Panc1 (cell line): ENCODE results near the gene WAS.

Experiments
- SIN3A ChIP-seq: IDR thresholded peaks from 2 replicates; pipeline ENCODE4 v1.6.1; 2012; ENCODE audit warnings: low read depth, mild to moderate bottlenecking, low read length, moderate library complexity, borderline replicate concordance; ENCODE audit not compliant: insufficient read depth
- TF ChIP-seq, protein P1 (sequence below): fragments of 450-650 bp; IDR thresholded peaks from 2 replicates; pipeline ENCODE4 v1.5.1; 2017; ENCODE audit warnings: mild to moderate bottlenecking

DNA sequence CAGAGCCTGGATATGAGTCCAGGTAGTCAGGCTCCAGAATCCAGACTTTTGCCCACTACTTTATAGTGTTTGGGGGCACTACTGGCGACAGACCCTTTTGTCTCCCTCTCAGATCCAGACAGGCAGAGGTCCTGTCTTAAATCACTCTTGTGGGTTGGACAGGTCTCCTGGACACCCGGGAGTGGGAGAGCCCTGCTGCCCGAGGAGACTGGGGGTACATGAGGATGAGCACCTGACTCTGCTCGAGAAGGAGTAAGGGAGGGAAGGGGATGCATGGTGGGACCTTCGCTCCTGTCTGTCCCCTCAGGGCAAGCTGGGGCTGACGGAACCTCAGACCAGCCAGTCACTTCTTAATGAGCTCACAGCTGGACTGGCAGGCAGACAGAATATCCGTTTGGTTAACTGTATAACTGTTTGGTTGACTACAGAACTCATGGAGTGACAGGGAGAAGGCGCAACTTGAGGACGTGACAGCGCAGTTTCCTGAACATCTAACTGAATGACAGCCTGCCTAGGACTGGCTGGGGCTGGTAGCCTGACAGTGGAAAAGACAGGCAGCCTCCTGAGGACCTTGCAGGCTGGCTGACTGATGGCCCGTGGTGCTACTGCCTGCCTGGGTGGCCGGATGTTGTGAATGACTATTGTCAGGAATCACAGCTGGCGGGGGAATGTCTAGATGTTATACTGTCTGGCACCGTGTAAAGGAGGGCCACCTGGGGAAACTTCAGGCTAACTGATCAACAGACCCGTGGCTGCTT lies 11.4 kb downstream of the WAS start:
- TF ChIP-seq, protein P1, sequence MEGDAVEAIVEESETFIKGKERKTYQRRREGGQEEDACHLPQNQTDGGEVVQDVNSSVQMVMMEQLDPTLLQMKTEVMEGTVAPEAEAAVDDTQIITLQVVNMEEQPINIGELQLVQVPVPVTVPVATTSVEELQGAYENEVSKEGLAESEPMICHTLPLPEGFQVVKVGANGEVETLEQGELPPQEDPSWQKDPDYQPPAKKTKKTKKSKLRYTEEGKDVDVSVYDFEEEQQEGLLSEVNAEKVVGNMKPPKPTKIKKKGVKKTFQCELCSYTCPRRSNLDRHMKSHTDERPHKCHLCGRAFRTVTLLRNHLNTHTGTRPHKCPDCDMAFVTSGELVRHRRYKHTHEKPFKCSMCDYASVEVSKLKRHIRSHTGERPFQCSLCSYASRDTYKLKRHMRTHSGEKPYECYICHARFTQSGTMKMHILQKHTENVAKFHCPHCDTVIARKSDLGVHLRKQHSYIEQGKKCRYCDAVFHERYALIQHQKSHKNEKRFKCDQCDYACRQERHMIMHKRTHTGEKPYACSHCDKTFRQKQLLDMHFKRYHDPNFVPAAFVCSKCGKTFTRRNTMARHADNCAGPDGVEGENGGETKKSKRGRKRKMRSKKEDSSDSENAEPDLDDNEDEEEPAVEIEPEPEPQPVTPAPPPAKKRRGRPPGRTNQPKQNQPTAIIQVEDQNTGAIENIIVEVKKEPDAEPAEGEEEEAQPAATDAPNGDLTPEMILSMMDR = no peak
- no peak for TF ChIP-seq SIN3A
